Adrenal gland (tissue), 5 donors: ENCODE data around the gene MINDY4.

Experiments
- POLR2A ChIP-seq, 2 donors: fragments of 450-650 bp; IDR thresholded peaks; one replicate each; pipeline ENCODE4 v1.6.1; 2017; ENCODE audit warnings: antibody characterized with exemption in 2 of 2, mild to moderate bottlenecking in 2 of 2, moderate library complexity in 1 of 2
- TF ChIP-seq, protein P1 (sequence below), 6 experiments: fragments of 450-650 bp in 4 of 6; fragments of 200-600 bp in 2 of 6; sonication (generic) in 1 of 6; IDR thresholded peaks; 1 replicate in 5 of 6; 2 replicates in 1 of 6; pipeline versions ENCODE4 v1.5.1 to v1.8.0; 2016 to 2021; ENCODE audit warnings: antibody characterized with exemption in 6 of 6, mild to moderate bottlenecking in 2 of 6, moderate library complexity in 1 of 6
- donor health status: DM: no; HTN: no; CAD: no.

DNA sequence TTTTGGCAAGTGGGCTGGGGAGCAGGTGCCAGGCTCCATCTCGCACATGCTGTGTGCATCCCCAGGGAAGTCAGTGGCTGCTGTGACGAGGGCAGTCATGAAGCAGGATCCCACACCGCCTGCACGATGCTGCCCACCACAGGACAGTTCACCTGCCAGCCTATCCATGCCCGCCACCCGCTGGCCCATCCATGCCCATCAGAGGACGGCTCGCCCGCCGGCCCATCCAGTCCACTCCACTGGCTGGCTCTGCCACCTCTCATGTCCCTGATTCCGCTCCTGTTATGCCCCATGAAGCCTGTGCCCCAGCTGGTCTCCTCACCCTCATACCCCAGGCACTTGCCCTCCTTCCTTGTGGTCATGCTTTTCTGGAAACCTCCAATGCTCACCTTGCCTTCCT is 37.5 kb upstream of the MINDY4 start:
- TF ChIP-seq, protein P1, sequence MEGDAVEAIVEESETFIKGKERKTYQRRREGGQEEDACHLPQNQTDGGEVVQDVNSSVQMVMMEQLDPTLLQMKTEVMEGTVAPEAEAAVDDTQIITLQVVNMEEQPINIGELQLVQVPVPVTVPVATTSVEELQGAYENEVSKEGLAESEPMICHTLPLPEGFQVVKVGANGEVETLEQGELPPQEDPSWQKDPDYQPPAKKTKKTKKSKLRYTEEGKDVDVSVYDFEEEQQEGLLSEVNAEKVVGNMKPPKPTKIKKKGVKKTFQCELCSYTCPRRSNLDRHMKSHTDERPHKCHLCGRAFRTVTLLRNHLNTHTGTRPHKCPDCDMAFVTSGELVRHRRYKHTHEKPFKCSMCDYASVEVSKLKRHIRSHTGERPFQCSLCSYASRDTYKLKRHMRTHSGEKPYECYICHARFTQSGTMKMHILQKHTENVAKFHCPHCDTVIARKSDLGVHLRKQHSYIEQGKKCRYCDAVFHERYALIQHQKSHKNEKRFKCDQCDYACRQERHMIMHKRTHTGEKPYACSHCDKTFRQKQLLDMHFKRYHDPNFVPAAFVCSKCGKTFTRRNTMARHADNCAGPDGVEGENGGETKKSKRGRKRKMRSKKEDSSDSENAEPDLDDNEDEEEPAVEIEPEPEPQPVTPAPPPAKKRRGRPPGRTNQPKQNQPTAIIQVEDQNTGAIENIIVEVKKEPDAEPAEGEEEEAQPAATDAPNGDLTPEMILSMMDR (IDR thresholded peaks at IDR 0.05), result no peak
- TF ChIP-seq POLR2A (IDR thresholded peaks at IDR 0.05), result no peak
